ENCODE results near the gene TNRC6A. TPM values are rescaled to one million over a fixed set of nuclear protein-coding genes. Genes with fewer than 3 reads are reported as not detected.

TNRC6A gene
- total RNA-seq, 6 experiments from 2014 or later, result 40.7 to 49.3 (median 41.7) TPM

DNA sequence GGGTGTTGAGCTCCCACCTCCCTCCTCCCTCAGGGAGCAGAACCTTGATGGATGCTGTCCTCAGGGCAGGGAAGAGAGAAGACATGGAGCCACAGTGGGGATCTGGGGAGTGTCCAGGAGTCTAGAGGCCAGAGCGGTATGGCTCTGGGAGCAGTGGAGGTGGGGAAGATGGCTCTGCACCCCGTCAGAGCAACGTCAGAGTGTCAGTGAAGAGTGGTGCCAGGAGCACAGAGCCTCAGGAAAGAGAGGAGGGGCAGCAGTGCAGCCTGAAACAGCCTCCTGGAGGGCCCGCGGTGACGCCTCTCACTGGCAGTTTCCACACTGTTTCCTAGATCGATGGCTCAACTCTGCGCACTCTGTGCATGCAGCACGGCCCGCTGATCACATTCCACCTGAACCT lies 93.1 kb downstream of the TNRC6A start:
- Mint-ChIP-seq H3K9me3 (no peaks in the 10 kb centered on the region), H3K36me3 (ENCODE audit: low read depth) (peaks cover 70% of the 10 kb centered on the region), H3K27me3 (ENCODE audit: insufficient read depth) (peaks cover 9% of the 10 kb centered on the region), H3K4me3 (no peak overlapping the region; the same call in 1 of the 2 replicates), H3K4me1 (ENCODE audit: low read depth) (peaks cover 20% of the 10 kb centered on the region), H3K27ac (no peak overlapping the region)
- TF ChIP-seq, protein P1, sequence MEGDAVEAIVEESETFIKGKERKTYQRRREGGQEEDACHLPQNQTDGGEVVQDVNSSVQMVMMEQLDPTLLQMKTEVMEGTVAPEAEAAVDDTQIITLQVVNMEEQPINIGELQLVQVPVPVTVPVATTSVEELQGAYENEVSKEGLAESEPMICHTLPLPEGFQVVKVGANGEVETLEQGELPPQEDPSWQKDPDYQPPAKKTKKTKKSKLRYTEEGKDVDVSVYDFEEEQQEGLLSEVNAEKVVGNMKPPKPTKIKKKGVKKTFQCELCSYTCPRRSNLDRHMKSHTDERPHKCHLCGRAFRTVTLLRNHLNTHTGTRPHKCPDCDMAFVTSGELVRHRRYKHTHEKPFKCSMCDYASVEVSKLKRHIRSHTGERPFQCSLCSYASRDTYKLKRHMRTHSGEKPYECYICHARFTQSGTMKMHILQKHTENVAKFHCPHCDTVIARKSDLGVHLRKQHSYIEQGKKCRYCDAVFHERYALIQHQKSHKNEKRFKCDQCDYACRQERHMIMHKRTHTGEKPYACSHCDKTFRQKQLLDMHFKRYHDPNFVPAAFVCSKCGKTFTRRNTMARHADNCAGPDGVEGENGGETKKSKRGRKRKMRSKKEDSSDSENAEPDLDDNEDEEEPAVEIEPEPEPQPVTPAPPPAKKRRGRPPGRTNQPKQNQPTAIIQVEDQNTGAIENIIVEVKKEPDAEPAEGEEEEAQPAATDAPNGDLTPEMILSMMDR (IDR thresholded peaks at IDR 0.05), result no peak
- DNase-seq, result no peak

DNA sequence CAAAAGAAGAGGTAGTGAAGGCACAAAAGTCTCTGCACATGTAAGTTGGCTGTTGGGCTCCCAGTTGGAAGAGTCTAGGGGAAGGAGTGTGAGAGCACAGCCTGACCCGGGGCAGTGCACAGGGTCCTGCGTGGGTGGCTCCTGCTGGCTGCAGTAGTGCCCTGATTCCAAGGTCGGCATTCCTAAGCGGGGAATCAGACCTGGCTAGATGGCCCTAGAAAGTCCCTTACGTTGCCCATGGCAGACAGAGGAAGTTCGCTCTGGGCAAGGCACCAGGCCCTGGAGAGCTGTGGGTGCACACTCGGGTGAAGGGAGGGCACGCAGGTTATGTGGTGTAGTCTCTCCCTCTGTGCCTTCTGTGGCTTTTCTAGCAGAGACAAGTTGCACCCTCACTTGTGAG lies 93.5 kb downstream of the TNRC6A start:
- Mint-ChIP-seq H3K27ac (no peak overlapping the region), H3K36me3 (ENCODE audit: low read depth) (peaks cover 65% of the 10 kb centered on the region), H3K9me3 (no peaks in the 10 kb centered on the region), H3K4me1 (ENCODE audit: low read depth) (peaks cover 20% of the 10 kb centered on the region), H3K4me3 (no peak overlapping the region), H3K27me3 (ENCODE audit: insufficient read depth) (peaks cover 9% of the 10 kb centered on the region)
- no peak for DNase-seq
- TF ChIP-seq, protein P1 (IDR thresholded peaks at IDR 0.05), result no peak

DNA sequence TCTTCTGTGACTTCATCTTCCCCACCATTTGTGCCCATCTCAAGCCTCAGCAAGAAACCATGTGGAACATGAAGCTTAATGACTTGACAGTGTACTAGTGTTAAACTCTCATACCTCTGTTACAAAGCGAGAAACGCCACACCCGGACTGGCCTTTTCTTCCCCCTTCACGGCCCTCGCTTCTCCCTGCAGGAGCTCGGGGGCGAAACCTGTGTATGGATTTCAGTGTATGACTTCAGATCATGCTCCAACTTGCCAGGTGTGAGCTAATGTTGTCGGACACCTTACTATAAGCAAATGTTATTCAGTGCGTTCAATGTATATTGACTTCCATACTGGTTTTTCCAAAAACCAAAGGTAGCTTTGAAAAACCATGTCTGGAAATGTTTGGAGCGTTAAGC lies 96.2 kb downstream of the TNRC6A start:
- H3K9me3 Mint-ChIP-seq, result no peaks in the 10 kb centered on the region
- H3K27me3 Mint-ChIP-seq (ENCODE audit: insufficient read depth), result peaks cover 6% of the 10 kb centered on the region
- no peak for DNase-seq
- H3K4me1 Mint-ChIP-seq (ENCODE audit: low read depth), result no peaks in the 10 kb centered on the region
- TF ChIP-seq, protein P1 (IDR thresholded peaks at IDR 0.05), result no peak
- peaks cover 42% of the 10 kb centered on the region for H3K36me3 Mint-ChIP-seq (ENCODE audit: low read depth)
- no peak overlapping the region; the same call in 1 of the 2 replicates for H3K27ac Mint-ChIP-seq
- H3K4me3 Mint-ChIP-seq, result no peak overlapping the region

DNA sequence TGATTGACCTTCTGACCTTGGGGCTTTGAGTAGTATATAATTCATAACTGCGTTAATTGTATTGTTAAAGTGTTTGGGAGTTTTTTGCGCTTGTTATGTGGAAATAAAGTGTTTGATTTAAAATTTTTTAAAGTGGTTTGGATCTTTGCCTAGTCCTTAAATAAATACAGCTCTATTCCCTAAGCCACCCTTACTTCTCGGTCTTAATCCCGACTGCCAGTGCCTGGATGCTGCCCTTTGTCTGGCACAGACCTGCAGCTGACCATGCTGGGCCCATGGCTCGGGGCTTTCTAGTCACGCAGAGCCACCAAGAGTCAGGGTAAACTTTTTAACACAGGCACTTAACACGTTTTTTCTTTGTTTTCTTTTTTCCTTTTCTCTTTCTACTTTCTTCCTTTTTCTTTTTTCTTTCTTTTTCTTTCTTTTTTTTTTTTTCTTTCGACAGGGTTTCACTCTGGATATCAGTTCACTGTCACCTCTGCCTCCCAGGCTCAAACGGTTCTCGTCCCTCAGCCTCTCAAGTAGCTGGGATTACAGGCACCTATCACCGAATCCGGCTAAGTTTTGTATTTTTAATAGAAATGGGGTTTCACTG lies 96.7 kb downstream of the TNRC6A start:
- H3K36me3 Mint-ChIP-seq (ENCODE audit: low read depth), result peaks cover 37% of the 10 kb centered on the region
- H3K4me3 Mint-ChIP-seq, result no peak overlapping the region
- H3K27me3 Mint-ChIP-seq (ENCODE audit: insufficient read depth), result peaks cover 6% of the 10 kb centered on the region
- no peaks in the 10 kb centered on the region for H3K9me3 Mint-ChIP-seq
- TF ChIP-seq, protein P1 (IDR thresholded peaks at IDR 0.05), result no peak
- H3K27ac Mint-ChIP-seq, result no peak overlapping the region
- H3K4me1 Mint-ChIP-seq (ENCODE audit: low read depth), result no peaks in the 10 kb centered on the region
- no peak for DNase-seq

DNA sequence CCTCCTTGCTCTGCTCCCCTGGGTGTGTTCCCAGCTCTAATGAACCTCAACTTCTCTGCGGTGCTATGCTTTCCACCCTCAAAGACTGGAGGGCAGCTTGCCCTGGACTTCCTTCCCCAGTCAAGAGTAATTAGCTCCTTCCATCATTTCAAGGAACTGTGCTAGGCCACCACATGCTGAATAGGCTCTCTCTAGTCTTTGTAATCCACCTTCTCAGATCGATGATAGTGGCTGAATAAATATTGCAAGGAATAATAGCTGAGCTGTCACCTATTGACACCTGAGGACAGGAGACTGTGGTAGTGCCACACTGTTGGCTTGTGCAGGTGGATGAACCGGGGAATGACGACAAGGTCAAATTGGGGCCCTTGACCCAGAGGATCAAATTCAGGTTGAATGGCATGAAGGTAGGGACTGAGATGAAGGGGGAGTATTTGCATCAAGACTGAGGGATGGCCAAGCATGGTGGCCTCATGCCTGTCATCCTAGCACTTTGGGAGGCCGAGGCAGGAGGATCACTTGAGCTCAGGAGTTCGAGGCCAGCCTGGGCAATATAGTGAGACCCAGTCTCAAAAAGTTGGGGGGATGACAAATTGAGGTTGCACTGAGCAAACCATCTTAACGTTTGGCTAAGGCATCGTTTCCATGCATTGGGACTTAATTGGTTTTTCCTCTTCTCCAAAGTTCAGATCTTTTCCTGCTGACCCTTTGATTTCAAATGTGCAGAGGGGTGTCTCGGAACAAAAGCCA lies 97.5 kb downstream of the TNRC6A start:
- TF ChIP-seq, protein P1 (IDR thresholded peaks at IDR 0.05), result no peak
- H3K36me3 Mint-ChIP-seq (ENCODE audit: low read depth), result peaks cover 34% of the 10 kb centered on the region
- peaks cover 3% of the 10 kb centered on the region for H3K27me3 Mint-ChIP-seq (ENCODE audit: insufficient read depth)
- no peak overlapping the region for H3K27ac Mint-ChIP-seq
- no peaks in the 10 kb centered on the region for H3K9me3 Mint-ChIP-seq
- no peaks in the 10 kb centered on the region for H3K4me1 Mint-ChIP-seq (ENCODE audit: low read depth)
- H3K4me3 Mint-ChIP-seq, result no peak overlapping the region
- no peak for DNase-seq

All from HFFc6 (cell line).